Measurements from ENCODE around the gene LTF.
"Not testable (repeated sequence)": the region's sequence is repeated elsewhere in the genome, so short reads cannot be mapped to it uniquely, and the experiment has no call there.

The LTF gene

DNA sequence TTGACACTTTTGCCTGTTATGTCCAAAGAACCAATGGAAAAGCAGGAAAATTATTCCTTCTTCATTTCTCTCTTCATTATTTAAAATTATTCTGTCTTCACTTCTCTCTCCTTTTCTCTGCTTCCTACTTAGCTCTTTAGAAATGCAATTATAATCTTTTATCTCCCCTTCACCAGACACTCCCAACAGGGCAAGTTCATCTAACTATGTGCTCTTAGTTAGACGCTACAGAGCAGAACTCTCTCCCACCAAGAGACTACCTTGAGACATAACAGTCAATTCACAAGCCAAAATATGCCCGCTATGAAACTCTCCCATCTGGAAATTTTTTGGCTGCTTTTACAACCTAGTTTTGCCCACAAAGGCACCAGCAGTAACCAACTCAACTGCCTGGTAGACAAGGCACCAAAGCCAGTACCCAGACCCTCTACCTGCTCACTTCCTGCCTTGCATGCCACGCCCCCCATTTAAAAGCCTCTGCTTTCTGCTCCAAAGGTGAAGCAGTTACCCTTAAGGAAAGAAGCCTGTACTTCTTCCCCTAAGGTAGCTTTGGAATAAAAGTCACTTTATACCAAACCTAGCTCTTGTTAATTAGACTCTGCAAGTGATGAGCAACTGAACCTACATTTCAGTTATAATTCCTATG is 29.5 kb downstream of the LTF start:
- DNase-seq, result no peak

DNA sequence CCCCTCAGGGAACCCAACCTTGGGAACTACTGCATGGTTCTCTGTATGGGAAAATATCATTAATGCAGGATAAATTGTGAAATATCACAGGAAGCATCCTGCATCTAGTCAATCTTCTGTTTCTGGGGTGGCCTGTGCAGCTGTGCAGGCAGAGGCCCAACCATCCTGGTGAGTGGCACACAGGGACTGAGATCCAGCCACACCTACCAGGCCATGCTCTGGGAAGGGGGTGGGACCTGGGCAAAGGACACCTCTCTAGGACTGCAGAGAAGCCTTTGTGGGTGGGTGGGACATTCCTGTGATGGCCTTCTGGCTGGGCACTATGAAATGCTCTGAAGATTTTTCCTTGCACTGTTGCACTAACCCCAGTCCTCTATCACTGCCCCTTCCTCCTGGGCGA is 30.9 kb downstream of the LTF start:
- DNase-seq, result no peak

DNA sequence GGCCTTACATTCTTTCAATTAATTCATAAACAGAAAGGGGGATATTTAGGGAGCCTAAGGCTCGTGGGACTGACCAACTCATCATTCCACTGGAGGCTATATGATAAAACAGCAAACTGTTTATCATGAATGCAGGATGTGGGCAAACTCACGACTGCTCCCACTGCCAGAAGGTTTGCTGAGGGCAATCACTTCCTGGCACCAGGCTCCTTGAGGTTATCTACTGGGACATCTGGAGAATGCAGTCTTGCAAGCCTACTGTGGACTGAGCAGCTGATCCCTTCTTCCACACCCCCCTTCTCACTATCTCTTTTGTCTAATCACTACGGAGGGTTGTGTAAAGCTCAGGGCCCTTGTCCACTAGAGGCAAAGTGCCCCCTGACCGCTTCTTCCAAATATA is 31.6 kb downstream of the LTF start:
- DNase-seq, result not testable (repeated sequence)

DNA sequence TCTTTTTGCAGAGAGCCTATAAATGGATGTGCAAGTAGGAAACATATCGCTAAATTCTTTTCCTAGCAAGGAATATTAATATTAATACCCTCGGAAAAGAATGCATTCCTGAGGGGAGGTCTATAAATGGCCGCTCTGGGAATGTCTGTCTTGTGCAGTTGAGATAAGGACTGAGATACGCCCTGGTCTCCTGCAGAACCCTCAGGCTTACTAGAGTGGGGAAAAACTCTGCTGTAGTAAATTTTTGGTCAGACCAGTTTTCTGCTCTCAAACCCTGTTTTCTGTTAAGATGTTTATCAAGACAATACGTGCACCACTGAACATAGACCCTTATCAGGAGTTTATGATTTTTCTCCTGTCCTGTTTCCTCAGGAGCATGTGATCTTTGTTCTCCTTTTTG is 32.8 kb downstream of the LTF start:
- not testable (repeated sequence) for DNase-seq

DNA sequence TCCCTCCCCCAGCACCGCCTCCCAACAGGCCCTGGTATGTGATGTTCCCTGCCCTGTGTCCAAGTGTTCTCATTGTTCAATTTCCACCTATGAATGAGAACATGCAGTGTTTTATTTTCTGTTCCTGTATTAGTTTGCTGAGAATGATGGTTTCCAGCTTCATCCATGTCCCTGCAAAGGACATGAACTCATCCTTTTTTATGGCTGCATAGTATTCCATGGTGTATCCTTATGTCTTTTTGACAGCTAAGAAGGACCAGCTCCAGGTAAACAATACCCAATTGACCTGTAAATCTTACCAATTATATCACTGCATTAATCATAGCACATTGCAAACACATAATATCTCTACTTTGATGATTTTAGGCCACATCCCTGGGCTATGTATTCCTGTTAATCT is 33.8 kb downstream of the LTF start:
- DNase-seq, result not testable (repeated sequence)

DNA sequence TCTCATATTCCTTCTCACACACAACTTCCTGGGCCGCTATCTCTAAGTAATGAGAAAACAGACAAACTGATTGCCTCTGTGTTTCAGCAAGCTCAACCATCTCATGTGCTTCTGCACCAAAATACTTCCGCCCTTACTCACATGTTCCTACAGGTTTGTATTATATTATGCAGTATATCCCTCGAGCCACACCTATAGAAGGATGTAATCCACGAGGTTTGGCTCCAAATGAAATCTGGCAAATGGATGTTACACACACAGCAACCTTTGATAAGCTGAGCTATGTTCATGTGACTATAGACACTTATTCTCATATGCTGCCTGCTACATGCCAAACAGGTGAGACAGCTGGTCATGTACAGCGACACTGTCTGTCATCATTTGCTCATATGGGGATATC is 35.0 kb downstream of the LTF start:
- no peak for DNase-seq

DNA sequence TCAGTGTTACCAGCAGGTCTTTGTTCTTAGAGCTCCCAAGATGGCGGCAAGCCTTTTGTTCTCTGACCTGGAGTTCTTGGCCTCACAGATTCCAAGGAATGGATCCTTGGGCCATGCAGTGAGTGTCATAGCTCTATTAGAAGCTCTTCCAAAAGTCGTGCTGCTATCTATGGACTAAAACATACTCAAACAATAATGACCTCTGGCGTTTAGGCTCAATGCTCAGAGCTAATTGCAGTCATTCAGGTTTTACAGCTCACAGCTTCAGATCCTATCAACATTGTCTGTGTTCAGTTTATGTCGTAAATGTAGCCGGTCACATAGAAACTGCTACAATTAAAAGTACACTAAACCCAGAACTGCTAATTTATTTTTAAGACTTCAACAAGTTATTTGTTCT is 35.5 kb downstream of the LTF start:
- DNase-seq, result no peak

DNA sequence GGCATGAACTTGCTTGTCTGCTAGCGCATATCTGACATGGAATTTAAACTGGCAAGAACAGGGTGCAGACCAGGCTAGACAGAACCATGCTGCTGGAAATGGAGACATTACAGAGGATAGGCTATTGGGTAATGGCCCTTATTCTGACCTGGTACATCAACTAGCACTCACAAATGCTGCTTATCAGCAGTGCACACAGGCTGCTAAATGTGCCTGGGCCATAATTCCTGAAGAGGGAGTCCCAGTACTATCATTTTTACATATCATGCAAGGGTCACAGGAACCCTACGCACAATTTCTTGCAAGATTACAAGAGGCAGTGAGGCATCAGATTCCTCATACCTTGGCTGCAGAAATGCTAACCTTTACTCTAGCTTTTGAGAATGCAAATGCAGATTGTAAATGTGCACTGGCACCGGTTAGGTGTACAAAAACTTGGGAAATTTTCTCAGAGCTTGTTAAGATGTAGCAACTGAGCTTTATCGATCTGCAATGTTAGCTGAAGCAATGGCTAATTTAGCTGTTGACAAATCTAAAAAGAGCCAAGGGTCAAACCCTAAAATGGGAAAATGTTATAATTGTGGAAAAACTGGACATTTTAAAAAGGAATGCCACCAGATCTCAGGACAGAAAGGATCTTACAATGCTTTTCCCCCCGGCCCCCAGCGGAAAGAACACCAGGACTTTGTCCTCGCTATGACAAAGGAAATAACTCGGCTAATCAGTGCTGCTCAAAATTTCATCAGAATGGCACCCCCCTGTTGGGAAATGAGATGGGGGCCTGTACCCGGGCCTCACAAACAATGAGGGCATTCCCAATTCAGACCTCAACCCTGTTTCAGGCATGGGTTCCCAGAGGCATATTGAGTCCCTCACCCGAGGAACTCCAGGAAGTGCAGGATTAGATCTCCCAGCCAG is 36.5 kb downstream of the LTF start:
- DNase-seq, result no peak

DNA sequence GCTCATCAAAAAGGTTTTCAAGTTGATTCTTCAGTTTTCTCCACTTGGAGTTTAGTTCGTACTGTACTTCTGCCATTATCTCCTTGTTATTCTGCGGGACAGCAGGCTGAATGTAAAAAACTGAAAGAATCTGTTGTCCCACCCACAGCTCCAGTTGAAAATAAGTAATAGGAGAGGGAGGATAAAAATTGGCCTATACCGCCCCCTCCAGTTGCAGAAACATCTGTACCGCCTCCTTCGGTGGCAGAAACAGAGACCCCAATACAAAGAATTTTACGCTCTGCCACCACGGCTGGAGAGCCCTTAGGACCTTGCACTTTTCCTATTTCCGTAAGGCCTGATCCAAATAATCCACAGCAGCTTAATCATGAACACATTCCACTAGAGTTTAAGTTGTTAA is 37.3 kb downstream of the LTF start:
- not testable (repeated sequence) for DNase-seq

DNA sequence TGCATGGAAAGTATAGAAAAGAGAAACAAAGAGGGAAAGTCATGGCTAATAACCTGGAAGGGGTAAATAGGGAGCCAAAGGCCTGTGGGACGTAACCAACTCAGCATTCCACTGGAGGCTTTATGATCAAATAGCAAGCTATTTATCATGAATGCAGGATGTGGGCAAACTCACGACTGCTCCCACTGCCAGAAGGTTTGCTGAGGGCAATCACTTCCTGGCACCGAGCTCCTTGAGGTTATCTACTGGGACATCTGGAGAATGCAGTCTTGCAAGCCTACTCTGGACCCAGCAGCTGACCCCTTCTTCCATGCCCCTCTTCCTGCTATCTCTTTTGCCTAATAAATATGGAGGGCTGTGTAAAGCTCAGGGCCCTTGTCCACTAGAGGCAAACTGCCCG is 38.2 kb downstream of the LTF start:
- not testable (repeated sequence) for DNase-seq

DNA sequence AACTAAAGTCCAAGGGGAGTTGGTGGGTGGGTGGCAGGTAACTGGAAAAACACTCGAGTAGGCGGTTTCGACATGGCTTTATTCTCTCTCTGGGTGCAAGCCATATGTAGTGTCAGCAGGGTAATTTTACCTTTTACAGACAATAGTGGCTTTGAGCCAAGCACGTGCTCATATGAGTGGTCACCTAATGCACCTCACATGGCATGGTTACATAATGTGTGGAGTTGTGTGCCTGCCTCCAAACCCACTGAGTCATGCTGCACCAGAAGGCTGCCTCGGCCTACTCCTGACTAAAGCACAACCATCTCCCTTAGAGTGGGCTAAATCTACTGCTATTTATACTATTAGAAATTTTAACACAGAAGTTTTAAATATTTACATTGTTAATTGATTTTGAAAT is 41.1 kb downstream of the LTF start:
- no peak for DNase-seq

DNA sequence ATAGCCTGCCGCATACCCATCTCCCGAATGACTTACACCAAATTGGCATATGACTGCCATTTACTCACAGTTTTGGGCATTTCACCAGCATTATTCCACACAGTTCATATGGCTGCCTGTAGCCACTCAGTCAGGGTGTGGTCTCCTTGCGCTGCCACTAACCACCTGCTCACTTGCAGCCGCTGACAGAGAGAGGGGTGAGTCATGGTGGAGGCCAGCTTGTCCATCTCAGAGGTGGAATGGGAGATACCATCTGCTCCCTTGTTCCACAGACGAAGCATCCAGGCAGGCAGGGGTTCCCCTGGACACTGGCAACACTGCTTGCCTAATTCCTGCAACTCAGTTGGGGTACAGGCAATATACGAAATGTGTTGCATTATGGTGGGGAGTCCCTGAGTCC is 42.1 kb downstream of the LTF start:
- DNase-seq, result no peak

DNA sequence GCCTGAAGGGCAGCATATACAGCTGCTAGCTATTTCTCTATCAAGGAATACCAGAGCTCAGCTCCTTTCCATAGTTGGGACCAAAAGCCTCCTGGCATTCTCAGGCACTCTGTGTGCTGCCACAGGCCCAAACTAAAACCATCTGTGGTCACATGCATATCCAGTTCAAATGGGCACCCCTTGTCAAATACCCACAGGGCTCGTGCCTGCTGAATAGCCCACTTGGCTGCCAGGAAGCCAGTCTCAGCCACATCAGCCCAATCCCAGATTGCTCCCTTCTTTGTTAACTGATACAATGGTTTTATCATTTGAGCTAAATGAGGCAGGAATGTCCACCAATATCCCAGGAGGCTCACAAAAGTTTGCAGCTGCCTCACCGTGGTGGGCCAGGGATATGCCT is 43.8 kb downstream of the LTF start:
- no peak for DNase-seq

DNA sequence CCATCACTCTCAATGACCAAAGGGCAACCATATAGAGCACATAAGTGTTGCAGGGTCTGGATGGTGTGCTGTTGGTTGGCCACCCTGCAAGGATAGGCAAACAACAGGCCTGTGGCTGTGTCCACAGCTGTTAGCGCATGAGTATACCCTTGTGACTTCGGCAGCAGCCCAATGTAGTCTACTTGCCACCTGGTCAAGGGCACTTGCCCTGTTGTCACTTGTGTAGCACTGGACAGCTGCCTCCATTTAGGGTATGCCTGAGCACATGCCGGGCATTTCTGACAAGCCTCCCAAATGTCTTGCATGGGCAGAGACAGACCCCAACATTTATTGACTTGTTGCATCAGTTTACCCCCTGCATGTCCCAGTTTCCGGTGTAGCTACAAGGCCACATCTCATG is 44.9 kb downstream of the LTF start:
- no peak for DNase-seq

DNA sequence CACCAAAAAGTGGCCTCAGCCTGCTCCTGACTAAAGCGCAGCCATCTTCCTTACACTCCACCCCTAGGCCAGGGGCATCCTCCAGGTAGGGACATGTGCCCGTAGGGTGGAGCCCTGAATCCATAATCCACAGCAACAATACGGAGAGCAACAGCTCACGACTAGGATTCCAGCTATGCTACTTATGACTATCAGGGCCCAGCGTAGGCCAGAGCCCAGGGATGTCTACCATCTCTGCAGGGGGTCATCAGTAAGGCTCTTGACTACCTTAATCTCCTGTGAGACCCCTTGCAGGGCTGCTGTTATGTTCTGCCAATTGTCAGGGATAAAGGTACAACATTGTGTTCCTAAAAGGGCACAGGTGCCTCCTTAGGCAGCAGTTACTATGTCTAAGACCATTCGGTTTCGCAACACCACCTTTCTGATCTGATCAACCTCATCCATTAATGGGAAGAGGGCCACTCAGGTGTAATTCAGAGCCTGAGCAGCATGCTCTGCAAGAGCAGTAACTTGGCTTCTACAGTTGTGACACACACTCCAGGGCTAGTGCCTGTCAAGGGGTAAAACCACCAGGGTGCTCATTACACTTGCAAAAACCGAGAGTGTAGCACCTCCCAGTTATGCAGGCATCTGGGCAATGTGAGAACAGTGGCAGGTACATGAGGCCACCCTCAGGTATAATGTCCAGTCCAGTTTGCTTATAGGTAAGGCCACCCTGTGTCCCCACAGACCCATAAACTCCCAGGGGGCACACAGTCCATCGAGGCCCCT is 46.7 kb downstream of the LTF start:
- DNase-seq, result no peak

DNA sequence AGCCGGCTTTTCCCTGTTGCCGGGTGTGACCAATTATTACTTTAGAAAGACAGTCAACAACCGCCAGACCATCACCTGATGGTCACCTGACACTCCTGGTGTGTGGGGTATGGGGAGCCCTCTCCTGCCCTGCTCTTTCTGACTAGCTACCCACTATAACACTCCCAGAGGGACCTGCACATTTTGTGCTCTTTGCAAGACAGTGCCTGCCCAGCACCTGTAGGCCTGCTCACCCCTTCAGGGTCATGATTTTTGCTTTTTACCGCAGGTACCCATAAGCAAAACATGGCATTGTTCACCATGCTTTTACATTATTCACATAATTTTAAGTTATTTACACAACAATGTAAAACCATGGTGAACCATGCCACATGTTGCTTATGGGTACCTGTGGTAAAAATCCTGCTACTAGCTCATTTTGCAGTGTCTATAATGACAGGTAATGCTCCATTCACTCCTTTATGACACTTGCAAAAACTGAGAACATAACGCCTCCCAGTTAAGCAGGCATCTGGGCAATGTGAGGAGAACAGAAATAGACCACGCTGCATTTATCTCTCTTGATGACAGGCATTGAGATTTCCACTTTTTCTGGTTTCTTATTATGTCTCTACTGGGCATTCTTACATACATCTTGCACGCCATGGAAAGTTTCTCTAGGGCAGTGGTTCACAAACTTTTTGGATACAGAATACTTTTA is 47.7 kb downstream of the LTF start:
- DNase-seq, result no peak

DNA sequence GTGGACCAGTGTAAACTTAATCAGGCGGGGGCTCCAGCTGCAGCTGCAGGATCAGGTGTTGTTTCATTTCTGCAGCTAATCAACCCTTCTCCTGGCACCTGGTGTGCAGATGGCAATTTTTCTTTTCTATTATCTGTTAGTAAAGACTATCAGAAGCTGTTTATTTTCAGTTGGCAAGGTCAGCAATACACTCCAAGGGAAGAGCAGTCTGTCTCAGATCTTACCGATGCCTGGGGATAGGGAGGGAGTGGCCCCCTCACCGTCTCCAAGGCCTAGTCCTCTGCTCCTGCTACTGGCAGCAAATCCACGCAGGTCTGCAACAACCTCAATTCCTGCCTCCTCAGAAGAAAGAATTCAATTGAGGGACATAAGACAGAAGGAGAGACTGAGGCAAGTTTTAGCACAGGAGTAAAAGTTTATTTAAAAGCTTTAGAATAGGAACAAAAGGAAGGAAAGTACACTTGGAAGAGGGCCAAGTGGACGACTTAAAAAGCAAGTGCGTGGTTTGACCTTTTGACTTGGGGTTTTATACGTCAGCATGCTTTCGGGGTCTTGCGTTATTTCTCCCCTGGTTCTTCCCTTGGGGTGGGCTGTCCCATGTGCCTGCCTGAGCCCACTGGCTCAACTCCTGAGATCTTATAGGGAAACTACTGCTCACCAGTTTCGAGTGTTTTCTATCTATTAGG is 48.4 kb downstream of the LTF start:
- DNase-seq, result no peak

DNA sequence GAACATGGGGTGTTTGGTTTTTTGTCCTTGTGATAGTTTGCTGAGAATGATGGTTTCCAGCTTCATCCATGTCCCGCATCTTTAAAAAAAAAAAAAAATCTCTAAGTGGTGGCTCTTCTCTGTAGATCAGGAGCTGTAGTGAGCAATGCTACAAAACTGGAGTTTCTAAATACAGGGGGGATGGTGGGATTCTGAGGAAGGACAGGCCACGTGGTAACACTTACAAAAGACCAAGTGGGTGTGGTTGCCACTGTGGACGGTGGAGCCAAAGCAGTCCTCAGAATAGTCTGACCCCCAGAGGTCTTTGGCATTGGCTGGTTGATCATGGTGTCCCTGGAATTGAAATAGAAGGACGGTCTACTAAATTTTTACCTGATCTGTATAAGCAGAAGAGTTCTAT is 50.0 kb downstream of the LTF start:
- no peak for DNase-seq

DNA sequence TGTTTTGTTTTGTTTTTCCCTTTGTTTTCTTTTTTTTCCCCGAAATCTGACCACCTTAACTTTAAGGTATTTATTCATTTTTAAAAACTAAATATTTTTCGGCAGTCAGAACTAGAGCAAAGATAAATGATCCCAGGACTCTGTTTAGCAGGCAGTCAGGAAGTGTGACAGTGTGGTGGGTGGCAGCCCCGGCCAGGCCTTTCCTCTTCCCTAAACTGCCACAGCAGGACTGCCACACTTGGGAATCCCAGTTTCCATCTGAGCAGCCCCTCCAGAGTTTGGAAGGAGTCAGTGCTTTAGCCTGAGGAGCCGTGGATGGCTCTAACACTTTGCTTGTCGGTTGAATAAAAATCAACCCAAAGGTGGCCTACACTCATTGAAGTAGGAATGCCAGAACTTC is 50.8 kb downstream of the LTF start:
- no peak for DNase-seq

DNA sequence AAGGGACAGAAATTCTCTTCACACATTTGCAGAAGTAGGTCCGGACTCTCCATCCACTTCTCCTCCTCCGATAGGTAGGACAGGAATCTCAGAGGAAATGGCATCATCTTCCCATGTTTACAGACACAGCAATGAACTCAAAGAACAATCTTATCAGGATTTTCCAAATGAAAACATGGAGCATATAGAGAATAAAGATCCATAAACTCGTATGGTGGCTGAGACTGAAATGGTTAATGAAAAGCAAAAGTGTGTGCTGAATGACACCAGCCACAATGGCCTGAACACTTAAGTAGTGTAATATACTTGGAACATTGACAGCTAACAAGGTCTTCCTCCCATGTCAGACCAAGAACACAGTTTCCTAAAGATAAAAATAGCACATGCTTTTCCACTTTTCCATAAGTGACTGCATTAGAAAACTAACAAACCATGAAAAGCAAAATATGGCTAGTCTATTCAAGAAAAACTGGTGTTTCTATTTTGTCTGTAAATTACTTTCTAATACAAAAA is 51.9 kb downstream of the LTF start:
- DNase-seq, result no peak

DNA sequence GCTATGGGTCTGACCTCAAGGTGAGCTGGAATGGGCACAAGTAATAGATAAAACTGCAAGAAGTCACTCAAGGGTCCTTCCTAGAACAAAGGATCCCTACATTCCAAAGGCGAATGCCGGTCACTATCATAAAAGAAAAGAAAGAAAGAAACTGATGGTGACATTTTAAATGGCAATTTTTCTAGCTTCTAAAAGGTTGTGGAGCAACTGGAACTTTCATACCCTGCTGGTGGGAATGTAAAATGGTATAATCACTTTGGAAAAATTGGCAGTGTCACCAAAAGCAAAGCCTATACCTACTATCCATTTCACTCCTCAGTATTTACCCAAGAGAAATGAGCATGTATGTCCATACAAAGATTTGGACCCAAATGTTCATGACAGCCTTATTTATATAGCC is 53.4 kb downstream of the LTF start:
- DNase-seq, result no peak

DNA sequence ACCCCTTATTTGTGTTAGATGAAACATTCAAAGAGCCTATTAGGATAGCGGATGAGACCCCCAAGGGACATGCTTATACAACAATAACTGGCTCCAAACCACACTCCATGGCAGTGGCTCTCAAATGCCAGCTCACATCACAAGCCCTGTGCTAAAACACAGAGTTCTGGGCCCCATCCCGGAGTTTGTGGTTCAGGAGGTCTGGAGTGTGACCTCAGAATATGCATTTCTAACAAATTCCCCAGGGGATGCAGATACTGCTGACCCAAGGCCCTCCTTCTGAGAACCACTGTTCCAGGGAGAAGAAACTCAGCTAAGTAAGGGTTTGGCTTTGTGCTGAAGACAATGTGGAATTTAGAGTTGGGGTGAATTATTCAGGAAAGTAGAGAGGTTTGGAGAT is 54.0 kb downstream of the LTF start:
- DNase-seq, result no peak
